ENCODE data around the gene ELOA2. TPM values are rescaled to one million over a fixed set of nuclear protein-coding genes. Genes with fewer than 3 reads are reported as not detected.

ELOA2 gene, protein sequence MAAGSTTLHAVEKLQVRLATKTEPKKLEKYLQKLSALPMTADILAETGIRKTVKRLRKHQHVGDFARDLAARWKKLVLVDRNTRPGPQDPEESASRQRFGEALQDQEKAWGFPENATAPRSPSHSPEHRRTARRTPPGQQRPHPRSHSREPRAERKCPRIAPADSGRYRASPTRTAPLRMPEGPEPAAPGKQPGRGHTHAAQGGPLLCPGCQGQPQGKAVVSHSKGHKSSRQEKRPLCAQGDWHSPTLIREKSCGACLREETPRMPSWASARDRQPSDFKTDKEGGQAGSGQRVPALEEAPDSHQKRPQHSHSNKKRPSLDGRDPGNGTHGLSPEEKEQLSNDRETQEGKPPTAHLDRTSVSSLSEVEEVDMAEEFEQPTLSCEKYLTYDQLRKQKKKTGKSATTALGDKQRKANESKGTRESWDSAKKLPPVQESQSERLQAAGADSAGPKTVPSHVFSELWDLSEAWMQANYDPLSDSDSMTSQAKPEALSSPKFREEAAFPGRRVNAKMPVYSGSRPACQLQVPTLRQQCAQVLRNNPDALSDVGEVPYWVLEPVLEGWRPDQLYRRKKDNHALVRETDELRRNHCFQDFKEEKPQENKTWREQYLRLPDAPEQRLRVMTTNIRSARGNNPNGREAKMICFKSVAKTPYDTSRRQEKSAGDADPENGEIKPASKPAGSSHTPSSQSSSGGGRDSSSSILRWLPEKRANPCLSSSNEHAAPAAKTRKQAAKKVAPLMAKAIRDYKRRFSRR
- not detected for total RNA-seq (2021; ENCODE audit: unreplicated experiment)
- not detected for polyA plus RNA-seq (2012; ENCODE audit: insufficient read length)
- not detected for Bru-seq, nascent RNA
- BruChase-seq, experiment 1, labeled RNA remaining after a 2-hour chase, result not detected
- not detected for BruChase-seq, experiment 2, labeled RNA remaining after a 6-hour chase
- long read RNA-seq, result 0 reads

DNA sequence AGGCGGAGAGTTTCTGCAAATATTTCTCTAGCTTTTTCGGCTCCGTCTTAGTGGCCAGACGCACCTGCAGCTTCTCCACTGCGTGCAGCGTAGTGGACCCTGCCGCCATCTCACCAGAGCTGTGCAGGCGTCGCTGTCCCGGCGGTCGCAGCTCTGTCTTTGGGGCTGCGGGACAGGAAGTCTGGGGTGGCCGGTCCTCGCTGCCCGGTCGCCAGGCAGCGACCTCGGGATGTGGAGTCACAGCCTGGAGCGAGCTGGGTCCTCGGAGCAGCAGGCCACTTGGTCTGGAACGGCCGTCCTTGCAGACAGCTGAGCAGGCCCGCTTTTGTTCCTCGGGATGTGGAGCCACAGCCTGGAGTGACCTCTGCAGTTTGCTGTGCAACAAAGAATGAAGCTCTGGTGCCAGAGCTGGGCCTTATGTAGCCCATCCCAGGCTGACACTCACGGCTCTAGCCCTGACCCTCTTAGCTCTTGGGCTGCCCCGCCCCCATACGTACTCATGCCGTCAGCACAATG is at the start of gene ELOA2:
TSS of gene ELOA2 (minus strand) at position 466 of the 516 bp plus-strand sequence. CDS start at position 109, 357 bp downstream.
- H3K27ac ChIP-seq (ENCODE audit: low read length), result no peak within 1 kb of the TSS
- no peak for DNase-seq (ENCODE audit: low read depth, low spot score)
- ChIA-PET CTCF (no interaction called here), POLR2A (no interaction called here)
- intact Hi-C loops (cut with micrococcal nuclease; ENCODE audit: unreplicated experiment), result no loop called here
- H3K27me3 ChIP-seq (ENCODE audit: control insufficient read depth, insufficient read depth, low read length), result no peaks in the 10 kb centered on the region
- H3K9me3 ChIP-seq (ENCODE audit: control insufficient read depth, insufficient read depth, low read depth, low read length), result no peaks in the 10 kb centered on the region
- no peak within 1 kb of the TSS for H3K4me3 ChIP-seq (ENCODE audit: low read depth in 2 of 2, low read length in 2 of 2)
- H3K36me3 ChIP-seq (ENCODE audit: control insufficient read depth, insufficient read depth, low read length), result no peaks in the 10 kb centered on the region
- in situ Hi-C loops (cut with HindIII; ENCODE audit: low pct_unique_long_range_greater_than_20kb, low sequenced_read_pairs), result no loop called here
- no peaks in the 10 kb centered on the region for H3K4me1 ChIP-seq (ENCODE audit: control insufficient read depth, insufficient read depth, low read length)
- BruUV-seq (replicated peaks), result no TSS peak
- TF ChIP-seq, protein P1, sequence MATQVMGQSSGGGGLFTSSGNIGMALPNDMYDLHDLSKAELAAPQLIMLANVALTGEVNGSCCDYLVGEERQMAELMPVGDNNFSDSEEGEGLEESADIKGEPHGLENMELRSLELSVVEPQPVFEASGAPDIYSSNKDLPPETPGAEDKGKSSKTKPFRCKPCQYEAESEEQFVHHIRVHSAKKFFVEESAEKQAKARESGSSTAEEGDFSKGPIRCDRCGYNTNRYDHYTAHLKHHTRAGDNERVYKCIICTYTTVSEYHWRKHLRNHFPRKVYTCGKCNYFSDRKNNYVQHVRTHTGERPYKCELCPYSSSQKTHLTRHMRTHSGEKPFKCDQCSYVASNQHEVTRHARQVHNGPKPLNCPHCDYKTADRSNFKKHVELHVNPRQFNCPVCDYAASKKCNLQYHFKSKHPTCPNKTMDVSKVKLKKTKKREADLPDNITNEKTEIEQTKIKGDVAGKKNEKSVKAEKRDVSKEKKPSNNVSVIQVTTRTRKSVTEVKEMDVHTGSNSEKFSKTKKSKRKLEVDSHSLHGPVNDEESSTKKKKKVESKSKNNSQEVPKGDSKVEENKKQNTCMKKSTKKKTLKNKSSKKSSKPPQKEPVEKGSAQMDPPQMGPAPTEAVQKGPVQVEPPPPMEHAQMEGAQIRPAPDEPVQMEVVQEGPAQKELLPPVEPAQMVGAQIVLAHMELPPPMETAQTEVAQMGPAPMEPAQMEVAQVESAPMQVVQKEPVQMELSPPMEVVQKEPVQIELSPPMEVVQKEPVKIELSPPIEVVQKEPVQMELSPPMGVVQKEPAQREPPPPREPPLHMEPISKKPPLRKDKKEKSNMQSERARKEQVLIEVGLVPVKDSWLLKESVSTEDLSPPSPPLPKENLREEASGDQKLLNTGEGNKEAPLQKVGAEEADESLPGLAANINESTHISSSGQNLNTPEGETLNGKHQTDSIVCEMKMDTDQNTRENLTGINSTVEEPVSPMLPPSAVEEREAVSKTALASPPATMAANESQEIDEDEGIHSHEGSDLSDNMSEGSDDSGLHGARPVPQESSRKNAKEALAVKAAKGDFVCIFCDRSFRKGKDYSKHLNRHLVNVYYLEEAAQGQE (IDR thresholded peaks at IDR 0.05; ENCODE audit: insufficient read depth in 1 of 2, low read depth in 2 of 2, low read length in 1 of 2), result no peak
- TF ChIP-seq SIN3A (IDR thresholded peaks at IDR 0.05; ENCODE audit: borderline replicate concordance, insufficient read depth, low read depth, low read length), result no peak
- TF ChIP-seq, protein P2, sequence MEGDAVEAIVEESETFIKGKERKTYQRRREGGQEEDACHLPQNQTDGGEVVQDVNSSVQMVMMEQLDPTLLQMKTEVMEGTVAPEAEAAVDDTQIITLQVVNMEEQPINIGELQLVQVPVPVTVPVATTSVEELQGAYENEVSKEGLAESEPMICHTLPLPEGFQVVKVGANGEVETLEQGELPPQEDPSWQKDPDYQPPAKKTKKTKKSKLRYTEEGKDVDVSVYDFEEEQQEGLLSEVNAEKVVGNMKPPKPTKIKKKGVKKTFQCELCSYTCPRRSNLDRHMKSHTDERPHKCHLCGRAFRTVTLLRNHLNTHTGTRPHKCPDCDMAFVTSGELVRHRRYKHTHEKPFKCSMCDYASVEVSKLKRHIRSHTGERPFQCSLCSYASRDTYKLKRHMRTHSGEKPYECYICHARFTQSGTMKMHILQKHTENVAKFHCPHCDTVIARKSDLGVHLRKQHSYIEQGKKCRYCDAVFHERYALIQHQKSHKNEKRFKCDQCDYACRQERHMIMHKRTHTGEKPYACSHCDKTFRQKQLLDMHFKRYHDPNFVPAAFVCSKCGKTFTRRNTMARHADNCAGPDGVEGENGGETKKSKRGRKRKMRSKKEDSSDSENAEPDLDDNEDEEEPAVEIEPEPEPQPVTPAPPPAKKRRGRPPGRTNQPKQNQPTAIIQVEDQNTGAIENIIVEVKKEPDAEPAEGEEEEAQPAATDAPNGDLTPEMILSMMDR (IDR thresholded peaks at IDR 0.05), result no peak
- TF ChIP-seq TCF7L2 (IDR thresholded peaks at IDR 0.05; ENCODE audit: low read depth, low read length), result no peak
- TF ChIP-seq POLR2AphosphoS5 (IDR thresholded peaks at IDR 0.05; ENCODE audit: low read depth, low read length), result no peak
- no peak for ATAC-seq

DNA sequence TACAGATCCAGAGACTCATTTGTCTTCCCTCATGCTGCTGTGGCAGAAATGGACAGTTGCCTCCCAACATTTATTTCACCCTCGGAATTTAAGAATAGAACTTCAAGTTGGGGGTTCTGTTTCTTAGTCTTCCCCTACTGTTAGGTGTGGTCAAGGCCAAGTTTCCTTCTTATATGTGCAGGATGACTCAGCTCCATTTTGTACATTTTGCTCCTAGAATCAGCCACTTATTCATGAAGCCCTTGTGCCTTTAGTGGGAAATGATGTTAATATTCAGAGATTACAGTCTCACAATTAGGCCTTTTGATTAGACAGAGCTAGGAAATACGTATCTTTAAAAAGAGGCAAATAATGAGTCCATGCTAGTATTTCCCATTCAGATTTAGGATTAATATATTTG is 46.2 kb upstream of the ELOA2 start:
- no peak for ATAC-seq
- Histone ChIP-seq H3K4me1 (ENCODE audit: control insufficient read depth, insufficient read depth, low read length) (no peaks in the 10 kb centered on the region), H3K27me3 (ENCODE audit: control insufficient read depth, insufficient read depth, low read length) (no peaks in the 10 kb centered on the region), H3K9me3 (ENCODE audit: control insufficient read depth, insufficient read depth, low read depth, low read length) (no peaks in the 10 kb centered on the region), H3K27ac (ENCODE audit: low read length) (no peak overlapping the region), H3K36me3 (ENCODE audit: control insufficient read depth, insufficient read depth, low read length) (no peaks in the 10 kb centered on the region), H3K4me3 (ENCODE audit: low read depth in 2 of 2, low read length in 2 of 2) (no peak overlapping the region)
- DNase-seq (ENCODE audit: low read depth, low spot score), result no peak
- POLR2A ChIA-PET, result no interaction called here
- no peak for TF ChIP-seq SIN3A (IDR thresholded peaks at IDR 0.05; ENCODE audit: borderline replicate concordance, insufficient read depth, low read depth, low read length)
- no peak for TF ChIP-seq POLR2AphosphoS5 (IDR thresholded peaks at IDR 0.05; ENCODE audit: low read depth, low read length)
- in situ Hi-C loops (cut with HindIII; ENCODE audit: low pct_unique_long_range_greater_than_20kb, low sequenced_read_pairs) (no loop called here), intact Hi-C loops (cut with micrococcal nuclease; ENCODE audit: unreplicated experiment) (no loop called here)
- BruUV-seq (replicated peaks), result no TSS peak
- CTCF ChIA-PET, result no interaction called here
